Stimulated activated CD4-positive, alpha-beta T cell treated with anti-CD3 and anti-CD28 coated beads, Interleukin-4, amount 100 ng/mL, for 24 hours (primary cell): ENCODE measurements around the gene ROBO2.

Experiments
- DNase-seq: peaks from one replicate; pipeline ENCODE4 v3.0.0-alpha.2; 2020

Gene ROBO2

GRCh38 chr3:77053795-77054194 lies 13.9 kb downstream of the ROBO2 start:
- DNase-seq: no peak

- DNase-seq: no peak
Measured at GRCh38 chr3:77055841-77056341, 16.0 kb downstream of the ROBO2 start.

- DNase-seq: no peak
Measured at GRCh38 chr3:77059354-77059753, 19.5 kb downstream of the ROBO2 start.

DNA sequence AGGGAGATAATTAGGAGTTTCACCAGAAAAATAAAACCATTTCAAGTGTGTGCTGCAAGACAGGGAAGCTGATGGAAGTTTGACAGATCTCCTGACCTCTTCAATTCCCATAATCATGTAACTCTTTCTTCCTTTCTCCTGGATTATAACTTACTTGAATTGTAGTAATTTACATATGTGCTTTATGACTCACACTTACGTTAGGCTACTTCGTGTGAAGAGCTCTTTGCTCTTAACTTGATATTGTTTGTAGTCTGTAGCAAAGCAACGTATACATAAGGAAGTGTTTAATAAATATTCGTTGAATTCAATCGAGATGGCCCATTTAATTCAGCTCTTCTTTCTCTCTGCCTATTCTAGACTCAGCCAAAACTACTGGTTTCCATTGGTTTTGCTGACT lies 23.5 kb downstream of the ROBO2 start:
- DNase-seq: no peak

DNA sequence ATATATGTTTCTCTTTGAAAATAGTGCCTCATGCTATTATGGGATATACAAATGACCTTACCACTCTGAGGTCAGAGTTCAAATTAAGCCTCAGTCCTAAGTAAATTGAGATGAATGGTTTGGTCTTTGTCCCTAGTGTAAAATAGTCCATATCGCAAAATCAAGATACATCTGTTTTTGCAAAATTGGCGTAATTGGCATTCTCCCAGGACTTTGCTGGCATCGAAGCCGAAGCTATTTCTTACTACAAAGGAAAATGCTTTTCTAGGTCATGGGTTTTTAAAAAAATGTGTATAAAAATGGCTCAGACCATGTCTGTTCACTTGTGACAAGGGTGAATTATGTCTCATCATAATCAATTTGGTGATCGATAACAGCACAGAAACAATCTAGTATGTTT lies 25.9 kb downstream of the ROBO2 start:
- no peak for DNase-seq

GRCh38 chr3:77066829-77067228 lies 26.9 kb downstream of the ROBO2 start:
- no peak for DNase-seq

- DNase-seq: no peak
Measured at GRCh38 chr3:77068808-77069207, 28.9 kb downstream of the ROBO2 start.

- DNase-seq: no peak
Measured at GRCh38 chr3:77071364-77071763, 31.5 kb downstream of the ROBO2 start.

DNA sequence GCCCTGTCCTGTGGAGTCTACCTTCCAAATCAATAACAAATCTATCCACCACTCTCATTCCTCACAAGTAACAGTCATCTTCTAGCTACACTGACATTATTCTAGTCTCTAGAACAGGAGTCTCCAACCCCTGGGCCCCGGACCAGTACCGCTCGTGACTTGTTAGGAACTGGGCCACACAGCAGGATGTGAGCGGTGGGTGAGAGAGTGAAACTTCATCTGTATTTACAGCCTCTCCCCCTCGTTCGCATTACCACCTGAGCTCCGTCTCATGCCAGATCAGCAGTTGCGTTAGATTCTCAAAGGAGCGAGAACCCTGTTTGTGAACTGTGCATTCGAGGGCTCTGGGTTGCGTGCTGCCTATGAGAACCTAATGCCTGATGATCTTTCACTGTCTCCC lies 31.9 kb downstream of the ROBO2 start:
- no peak for DNase-seq

DNA sequence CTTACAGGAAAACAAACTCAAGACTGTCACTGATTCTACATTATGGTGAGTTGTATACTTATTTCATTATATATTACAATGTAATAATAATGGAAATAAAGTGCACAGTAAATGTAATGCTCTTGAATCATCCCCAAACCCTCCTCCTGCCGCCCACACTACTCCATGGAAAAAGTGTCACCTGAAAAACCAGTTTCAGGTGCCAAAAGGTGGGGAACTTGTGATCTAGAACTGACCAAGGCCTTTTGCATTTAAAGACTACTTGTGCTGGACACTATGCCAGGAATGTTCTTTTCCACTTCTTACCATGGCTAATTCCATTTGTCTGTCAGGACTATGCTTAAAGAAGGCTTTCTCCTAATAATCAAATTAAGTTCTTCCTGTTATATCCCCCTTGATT lies 32.3 kb downstream of the ROBO2 start:
- DNase-seq: no peak

DNA sequence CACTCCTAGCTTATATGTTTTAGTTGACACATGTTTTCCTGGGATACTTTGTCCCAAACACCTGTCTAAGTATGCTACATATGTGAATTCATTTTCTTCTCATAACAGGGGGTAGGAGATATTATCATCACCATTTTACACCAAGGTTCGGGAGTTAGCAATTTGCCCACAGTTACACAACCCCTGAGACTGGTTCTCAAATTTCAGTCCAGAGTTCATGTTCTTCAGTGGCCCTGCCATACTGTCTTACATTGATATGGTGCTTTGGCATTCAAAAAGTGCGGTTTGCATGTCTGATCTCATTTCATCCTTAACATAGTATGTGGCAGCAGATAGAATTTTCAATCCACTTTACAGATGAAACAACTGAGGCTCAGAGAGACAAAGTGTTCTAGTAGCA lies 38.4 kb downstream of the ROBO2 start:
- no peak for DNase-seq

DNA sequence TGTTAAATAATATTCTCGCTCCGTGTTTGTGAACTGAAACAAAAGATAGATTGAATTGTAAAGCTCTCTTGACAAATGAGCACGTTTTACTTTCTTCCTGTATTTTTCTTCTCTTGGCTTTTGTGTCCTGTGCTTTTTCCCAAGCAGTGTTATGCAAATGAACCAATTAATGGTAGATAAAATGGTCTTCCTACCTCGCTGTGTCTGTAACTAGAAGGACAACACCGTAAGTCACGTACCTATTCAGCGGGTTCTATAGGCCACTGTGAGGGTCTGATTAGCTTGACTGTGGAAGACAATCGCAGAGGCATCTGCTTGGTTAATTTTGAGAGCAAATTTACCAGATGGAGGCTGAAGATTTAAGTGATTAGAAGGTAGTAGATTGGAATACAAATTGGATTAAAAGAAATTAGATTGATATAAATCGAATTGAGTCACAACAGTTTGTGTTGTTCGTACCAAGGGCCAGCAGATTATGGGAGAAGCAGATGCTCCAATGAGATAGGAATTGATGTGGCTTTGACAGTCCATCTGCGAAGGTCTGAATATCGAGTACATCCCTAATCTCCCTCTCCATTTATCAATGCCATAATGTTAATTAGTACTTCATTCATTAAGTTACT lies 40.2 kb downstream of the ROBO2 start:
- no peak for DNase-seq

- DNase-seq: no peak
Measured at GRCh38 chr3:77081240-77081661, 41.4 kb downstream of the ROBO2 start.

DNA sequence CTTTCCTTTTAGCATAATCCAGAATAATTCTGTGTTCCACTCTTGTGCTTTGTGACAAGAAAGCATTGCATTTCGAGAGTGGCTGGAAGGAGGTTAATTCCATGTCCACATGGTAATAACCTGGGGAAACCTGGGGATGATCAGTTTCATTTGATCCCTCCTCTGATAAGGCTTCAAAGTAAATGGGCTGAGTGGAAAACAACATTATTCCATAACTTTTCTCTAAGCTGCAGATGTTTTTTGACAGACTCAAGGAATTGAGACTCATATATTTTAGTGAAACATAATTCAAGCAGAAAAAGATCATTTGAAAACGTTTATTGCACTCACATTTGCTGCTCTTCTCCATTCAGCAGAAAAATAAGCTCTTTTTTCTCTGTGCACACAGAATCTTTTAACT lies 44.6 kb downstream of the ROBO2 start:
- no peak for DNase-seq

GRCh38 chr3:77086408-77086807 lies 46.5 kb downstream of the ROBO2 start:
- no peak for DNase-seq

- DNase-seq: no peak
Measured at GRCh38 chr3:77091809-77092208, 51.9 kb downstream of the ROBO2 start.

- no peak for DNase-seq
Measured at GRCh38 chr3:77093101-77093500, 53.2 kb downstream of the ROBO2 start.

- DNase-seq: no peak
Measured at GRCh38 chr3:77096145-77096544, 56.2 kb downstream of the ROBO2 start.

GRCh38 chr3:77096966-77097890 lies 57.3 kb downstream of the ROBO2 start:
- no peak for DNase-seq

- no peak for DNase-seq
Measured at GRCh38 chr3:77102951-77103769, 63.3 kb downstream of the ROBO2 start.

DNA sequence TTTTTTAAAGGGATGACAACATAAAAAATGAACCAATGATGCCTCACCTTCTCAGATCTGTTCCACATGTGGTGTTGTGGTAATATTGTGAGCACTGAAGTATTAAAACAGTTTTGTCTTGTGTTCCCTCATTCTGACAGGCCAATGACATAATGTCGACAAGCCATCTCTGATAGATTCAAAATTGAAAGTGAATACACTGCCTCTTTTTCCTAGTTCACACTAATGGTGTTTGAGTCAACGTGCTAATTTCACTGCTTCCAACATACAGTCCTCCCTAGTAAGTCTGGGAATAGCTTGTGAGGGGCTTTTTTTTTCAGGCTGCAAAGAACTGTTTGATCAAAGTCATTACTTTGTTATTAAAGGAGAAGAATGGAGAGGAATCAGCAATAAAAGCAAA lies 82.8 kb downstream of the ROBO2 start:
- DNase-seq: no peak

DNA sequence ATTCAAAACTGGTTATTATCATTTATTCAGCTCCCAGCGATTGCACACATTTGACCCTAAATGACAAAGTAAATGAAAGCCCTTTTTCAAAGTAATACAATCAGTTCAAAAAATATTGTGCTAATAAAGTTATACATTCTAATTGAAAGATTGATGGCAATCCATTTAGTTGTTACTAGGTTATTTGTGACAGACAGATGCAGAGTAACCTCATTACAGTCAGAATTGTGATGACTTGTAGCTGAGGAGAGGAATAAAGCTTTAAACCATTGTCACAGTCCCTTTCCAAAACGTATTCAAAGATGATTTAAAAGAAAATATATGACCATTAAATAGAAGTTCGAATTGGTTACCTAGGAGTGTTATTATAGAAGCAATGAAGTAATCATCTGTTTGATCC lies 86.1 kb downstream of the ROBO2 start:
- DNase-seq: no peak

- DNase-seq: no peak
Measured at GRCh38 chr3:77134769-77135168, 94.9 kb downstream of the ROBO2 start.
